ACC112 (cell line): ENCODE data around the gene ZYG11B.
"Not testable (repeated sequence)": the region's sequence is repeated elsewhere in the genome, so short reads cannot be mapped to it uniquely, and the experiment has no call there.

Source experiments
- H2AFZ ChIP-seq: fragments of 200-600 bp; sonication (generic); one replicate; pipeline ENCODE4 v1.6.0; 2017; ENCODE audit warnings: antibody characterized with exemption, low read length; ENCODE audit not compliant: unreplicated experiment
- H3K27ac ChIP-seq: fragments of 200-600 bp; sonication (generic); 2 replicates; pipeline ENCODE4 v1.5.1; 2014; ENCODE audit warnings: low read depth, mild to moderate bottlenecking, antibody characterized with exemption, low read length, moderate library complexity
- H3K27me3 ChIP-seq: fragments of 200-600 bp; sonication (generic); 2 replicates; pipeline ENCODE4 v1.6.1; 2014; ENCODE audit warnings: mild to moderate bottlenecking, antibody characterized with exemption, low read length, moderate library complexity, mixed read lengths; ENCODE audit not compliant: insufficient read depth
- H3K36me3 ChIP-seq: fragments of 200-600 bp; sonication (generic); 2 replicates; pipeline ENCODE4 v1.6.1; 2016; ENCODE audit warnings: mild to moderate bottlenecking, antibody characterized with exemption, low read length, moderate library complexity, mixed read lengths; ENCODE audit not compliant: insufficient read depth
- H3K4me1 ChIP-seq: fragments of 200-600 bp; sonication (generic); one replicate; pipeline ENCODE4 v1.6.1; 2016; ENCODE audit warnings: low read length, mixed read lengths; ENCODE audit not compliant: insufficient read depth, unreplicated experiment, control insufficient read depth
- H3K4me3 ChIP-seq: fragments of 200-600 bp; sonication (generic); 2 replicates; pipeline ENCODE4 v1.5.1; 2014; ENCODE audit warnings: mild to moderate bottlenecking, low read depth, low read length
- H3K79me2 ChIP-seq: fragments of 200-600 bp; sonication (generic); one replicate; pipeline ENCODE4 v1.6.0; 2016; ENCODE audit warnings: low read length; ENCODE audit not compliant: control insufficient read depth, unreplicated experiment, insufficient read depth

Gene ZYG11B

GRCh38 chr1:52756020-52756419, 29.8 kb downstream of the ZYG11B start:
- Histone ChIP-seq H3K4me3 (no peak overlapping the region), H3K27me3 (no peaks in the 10 kb centered on the region), H3K27ac (no peak overlapping the region), H3K36me3 (no peaks in the 10 kb centered on the region), H3K79me2 (peaks cover 8% of the 10 kb centered on the region), H3K4me1 (peaks cover 13% of the 10 kb centered on the region), H2AFZ (no peak overlapping the region)

DNA sequence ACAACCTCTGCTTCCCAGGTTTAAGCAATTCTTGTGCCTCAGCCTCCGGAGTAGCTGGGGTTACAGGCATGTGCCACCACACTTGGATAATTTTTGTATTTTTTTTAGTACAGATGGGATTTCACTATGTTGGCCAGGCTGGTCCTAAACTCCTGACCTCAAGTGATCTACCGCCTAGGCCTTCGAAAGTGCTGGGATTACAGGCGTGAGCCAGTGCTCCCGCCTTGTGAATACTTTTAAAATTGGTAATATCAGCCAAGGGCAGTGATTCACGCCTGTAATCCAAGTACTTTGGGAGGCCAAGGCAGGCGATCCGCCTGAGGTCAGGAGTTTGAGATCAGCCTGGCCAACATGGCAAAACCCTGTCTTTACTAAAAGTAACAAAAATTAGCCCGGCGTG, 33.7 kb downstream of the ZYG11B start:
- no peak overlapping the region for H3K27ac ChIP-seq

DNA sequence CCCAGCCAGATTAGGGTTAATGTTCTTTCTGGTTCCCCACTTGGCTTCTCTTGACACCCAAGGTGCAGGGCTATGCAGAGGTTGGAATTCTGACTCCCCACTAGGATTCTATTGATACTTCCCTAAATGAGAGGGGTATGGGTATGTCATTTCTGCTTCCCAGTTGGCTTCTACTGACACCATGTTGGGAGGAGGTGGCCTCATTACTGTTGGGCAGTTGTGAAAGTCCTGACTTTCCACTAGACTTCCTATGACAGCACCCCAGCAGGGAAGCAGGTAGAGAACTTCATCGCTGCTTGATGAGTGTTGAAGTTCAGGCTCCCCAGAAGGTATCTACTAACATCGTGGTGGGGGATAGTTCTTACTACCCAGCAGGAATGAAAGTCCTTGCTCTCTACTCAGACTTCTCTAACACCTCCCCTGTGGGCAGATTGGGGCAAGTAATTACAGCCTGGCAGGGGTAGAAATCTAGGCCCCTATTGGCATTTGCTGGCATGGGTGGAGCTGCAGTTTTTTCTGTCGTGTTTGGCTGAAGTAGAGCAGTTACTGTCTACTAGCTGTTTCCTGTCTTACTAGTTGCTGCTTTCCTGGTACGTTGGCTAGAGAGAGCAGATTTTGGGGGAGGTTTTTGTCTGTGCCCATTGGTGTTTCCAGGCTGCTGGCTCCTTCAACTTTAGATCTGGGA, 41.5 kb downstream of the ZYG11B start:
- Histone ChIP-seq H3K4me3 (no peak overlapping the region), H3K27ac (no peak overlapping the region), H2AFZ (no peak overlapping the region), H3K27me3 (no peaks in the 10 kb centered on the region), H3K79me2 (peaks cover 4% of the 10 kb centered on the region), H3K36me3 (no peaks in the 10 kb centered on the region), H3K4me1 (no peaks in the 10 kb centered on the region)

More for the DNA sequence above, 33.7 kb downstream of the ZYG11B start:
- Histone ChIP-seq H3K4me3 (no peak overlapping the region), H3K4me1 (no peaks in the 10 kb centered on the region), H3K79me2 (no peaks in the 10 kb centered on the region), H3K36me3 (no peaks in the 10 kb centered on the region), H3K27me3 (no peaks in the 10 kb centered on the region), H2AFZ (no peak overlapping the region)

DNA sequence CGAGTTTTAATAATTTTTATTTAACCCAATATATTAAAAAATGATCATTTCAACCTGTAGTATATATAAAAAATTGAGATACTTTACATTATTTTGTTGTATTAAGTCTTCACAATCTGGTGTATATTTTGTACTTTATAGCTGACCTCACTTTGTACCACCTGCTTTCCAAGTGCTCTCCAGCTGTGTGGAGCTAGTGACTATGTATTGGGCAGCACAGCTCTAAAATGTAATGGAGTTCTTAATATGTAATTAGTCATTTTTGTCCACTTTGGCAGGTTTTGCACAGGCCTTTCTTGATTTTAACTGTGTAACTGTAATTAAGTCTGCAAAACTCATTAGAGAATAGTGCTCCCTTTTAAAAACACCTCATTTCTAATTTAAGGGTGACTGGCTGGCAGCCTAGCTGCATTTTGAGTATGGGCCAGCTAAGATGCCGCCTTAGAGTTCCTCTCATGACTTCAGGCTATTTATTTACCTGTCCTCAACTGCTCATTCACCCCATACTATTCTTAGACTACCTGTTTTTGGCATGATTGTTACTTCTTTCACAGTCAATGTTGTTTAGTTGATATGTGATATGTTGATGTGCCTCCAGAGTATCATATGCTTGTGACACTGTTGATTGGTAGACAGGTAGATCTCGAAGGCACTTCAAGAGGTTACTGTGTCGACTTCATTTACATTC, 43.2 kb downstream of the ZYG11B start:
- no peak overlapping the region for H2AFZ ChIP-seq
- no peaks in the 10 kb centered on the region for H3K4me1 ChIP-seq
- peaks cover 4% of the 10 kb centered on the region for H3K79me2 ChIP-seq
- H3K27ac ChIP-seq, result no peak overlapping the region
- H3K36me3 ChIP-seq, result no peaks in the 10 kb centered on the region
- H3K27me3 ChIP-seq, result no peaks in the 10 kb centered on the region
- H3K4me3 ChIP-seq, result no peak overlapping the region

GRCh38 chr1:52771384-52771783, 45.1 kb downstream of the ZYG11B start:
- Histone ChIP-seq H3K79me2 (peaks cover 4% of the 10 kb centered on the region), H3K36me3 (no peaks in the 10 kb centered on the region), H2AFZ (no peak overlapping the region), H3K27ac (no peak overlapping the region), H3K4me3 (no peak overlapping the region), H3K4me1 (no peaks in the 10 kb centered on the region), H3K27me3 (no peaks in the 10 kb centered on the region)

DNA sequence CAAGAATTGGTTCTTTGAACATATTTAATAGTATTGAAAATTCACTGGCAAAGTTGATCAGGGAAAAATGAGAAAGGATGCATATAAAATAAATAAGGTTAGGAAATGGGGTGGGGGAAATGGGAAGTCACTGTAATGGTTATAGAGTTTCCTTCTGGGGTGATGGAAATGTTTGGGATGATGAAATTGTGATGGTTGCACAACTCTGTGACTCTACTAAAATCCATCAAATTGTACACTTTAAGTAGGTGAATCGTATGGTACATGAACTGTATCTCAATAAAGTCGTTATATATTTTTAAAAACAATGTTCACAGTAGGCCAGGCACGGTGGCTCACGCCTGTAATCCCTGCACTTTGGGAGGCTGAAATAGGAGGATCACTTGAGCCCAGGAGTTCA, 59.9 kb downstream of the ZYG11B start:
- H3K4me3 ChIP-seq, result no peak overlapping the region
- no peaks in the 10 kb centered on the region for H3K27me3 ChIP-seq
- no peaks in the 10 kb centered on the region for H3K4me1 ChIP-seq
- peaks cover 14% of the 10 kb centered on the region for H3K36me3 ChIP-seq
- no peak overlapping the region for H3K27ac ChIP-seq
- no peak overlapping the region for H2AFZ ChIP-seq
- H3K79me2 ChIP-seq, result no peaks in the 10 kb centered on the region

DNA sequence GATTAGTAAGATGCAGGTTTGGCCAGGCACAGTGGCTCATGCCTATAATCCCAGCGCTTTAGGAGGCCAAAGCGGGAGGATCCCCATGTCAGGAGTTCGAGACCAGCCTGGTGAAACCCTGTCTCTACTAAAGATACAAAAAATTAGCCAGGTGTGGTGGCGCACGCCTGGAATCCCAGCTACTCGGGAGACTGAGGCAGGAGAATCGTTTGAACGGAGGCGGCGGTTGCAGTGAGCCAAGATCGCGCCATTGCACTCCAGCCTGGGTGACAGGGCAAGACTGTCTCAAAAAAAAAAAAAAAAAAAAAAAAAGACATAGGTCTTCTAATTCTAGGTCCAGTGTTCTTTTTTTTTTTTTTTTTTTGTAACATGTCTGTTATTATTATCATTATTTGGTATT, 64.2 kb downstream of the ZYG11B start:
- not testable (repeated sequence) for H3K27me3 ChIP-seq, H3K79me2 ChIP-seq, H3K4me3 ChIP-seq, H2AFZ ChIP-seq, H3K27ac ChIP-seq, H3K36me3 ChIP-seq, H3K4me1 ChIP-seq

- Histone ChIP-seq H3K4me1 (no peaks in the 10 kb centered on the region), H3K4me3 (no peak overlapping the region), H3K27ac (no peak overlapping the region), H2AFZ (no peak overlapping the region), H3K79me2 (no peaks in the 10 kb centered on the region), H3K36me3 (peaks cover 3% of the 10 kb centered on the region; the same call in 1 of the 2 replicates), H3K27me3 (no peaks in the 10 kb centered on the region)
Measured at GRCh38 chr1:52792036-52792435, 65.8 kb downstream of the ZYG11B start.

- not testable (repeated sequence) for H2AFZ ChIP-seq, H3K27me3 ChIP-seq, H3K4me3 ChIP-seq, H3K36me3 ChIP-seq, H3K4me1 ChIP-seq, H3K27ac ChIP-seq, H3K79me2 ChIP-seq
Measured at GRCh38 chr1:52793717-52794116, 67.5 kb downstream of the ZYG11B start.

DNA sequence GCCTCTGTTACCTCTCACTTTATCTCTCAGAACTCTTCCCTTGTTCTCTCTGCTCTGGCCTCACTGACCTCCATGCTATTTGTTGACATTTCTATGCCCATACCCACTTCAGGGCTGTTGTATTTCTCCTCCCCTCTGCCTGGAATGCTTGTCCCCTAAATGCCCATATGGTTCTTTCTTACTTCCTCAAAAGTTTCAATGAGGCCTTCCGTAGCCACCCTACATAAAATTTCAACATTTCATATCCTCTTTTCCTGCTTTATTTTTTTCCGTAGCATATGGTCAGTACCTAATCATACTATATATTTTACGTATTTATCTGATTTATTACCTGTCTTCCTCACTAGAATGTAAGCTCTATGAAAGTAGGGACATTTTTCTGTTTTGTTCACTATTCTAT, 69.2 kb downstream of the ZYG11B start:
- Histone ChIP-seq H3K36me3 (peaks cover 3% of the 10 kb centered on the region; the same call in 1 of the 2 replicates), H3K27me3 (no peaks in the 10 kb centered on the region), H2AFZ (no peak overlapping the region), H3K27ac (no peak overlapping the region), H3K4me1 (no peaks in the 10 kb centered on the region), H3K4me3 (no peak overlapping the region), H3K79me2 (no peaks in the 10 kb centered on the region)

- H3K4me3 ChIP-seq, result no peak overlapping the region
- peaks cover 3% of the 10 kb centered on the region; the same call in 1 of the 2 replicates for H3K36me3 ChIP-seq
- H2AFZ ChIP-seq, result no peak overlapping the region
- H3K79me2 ChIP-seq, result no peaks in the 10 kb centered on the region
- peaks cover 2% of the 10 kb centered on the region for H3K4me1 ChIP-seq
- no peaks in the 10 kb centered on the region for H3K27me3 ChIP-seq
- no peak overlapping the region for H3K27ac ChIP-seq
Measured at GRCh38 chr1:52798331-52798730, 72.1 kb downstream of the ZYG11B start.
